IMR-90 (cell line): ENCODE data around the gene NCAPD3. TPM values are rescaled to one million over a fixed set of nuclear protein-coding genes. Genes with fewer than 3 reads are reported as not detected.
A peak's percentile ranks its signal among the peaks of the same experiment; 100 is the strongest.

Experiments used
- ATAC-seq: fragments of 200-7000 bp; cut with Tn5 transposase; 2 replicates; pipeline ENCODE4 v1.9.1; 2020; ENCODE audit warnings: low read depth, mild to moderate bottlenecking, moderate library complexity
- BruUV-seq: library from RNA; stranded (reverse); fragments of 400-500 nt; replicated peaks from 2 replicates; lab custom pipeline; 2021; lab: Mats Ljungman, UMichigan
- CTCF ChIA-PET: fragments of 300-600 bp; formaldehyde crosslinking; extraction: SDS; loops from one replicate; lab custom pipeline; 2021; ENCODE audit warnings: antibody characterized with exemption; lab: Yijun Ruan, JAX
- POLR2A ChIA-PET: fragments of 300-600 bp; sonication (Branson Sonifier 250); formaldehyde crosslinking; loops from one replicate; lab custom pipeline; 2022; ENCODE audit warnings: antibody characterized with exemption; ENCODE audit not compliant: unreplicated experiment; lab: Charles Lee
- DNase-seq: peaks from one replicate; pipeline ENCODE4 v3.0.0; 2013
- H2AFZ ChIP-seq: replicated peaks from 2 replicates; pipeline ENCODE3; 2013; ENCODE audit warnings: low read length, mild to moderate bottlenecking; ENCODE audit not compliant: poor library complexity
- H2AK5ac ChIP-seq: 2 replicates; pipeline ENCODE4 v1.6.1; 2013; ENCODE audit warnings: low read depth, low read length, inconsistent platforms
- H2AK9ac ChIP-seq: replicated peaks from 2 replicates; pipeline ENCODE3; 2013; ENCODE audit warnings: mild to moderate bottlenecking, low read depth, low read length, moderate library complexity; ENCODE audit not compliant: poor library complexity
- H2BK120ac ChIP-seq: 2 replicates; pipeline ENCODE4 v1.6.1; 2013; ENCODE audit warnings: low read depth, low read length, inconsistent platforms
- H2BK15ac ChIP-seq: 3 replicates; pipeline ENCODE4 v1.6.1; 2013; ENCODE audit warnings: low read depth, low read length, inconsistent platforms
- H2BK20ac ChIP-seq: 2 replicates; pipeline ENCODE4 v1.6.1; 2013; ENCODE audit warnings: low read depth, mild to moderate bottlenecking, inconsistent platforms, low read length, moderate library complexity
- H2BK5ac ChIP-seq: 2 replicates; pipeline ENCODE4 v1.6.1; 2013; ENCODE audit warnings: mild to moderate bottlenecking, low read depth, low read length, inconsistent platforms; ENCODE audit not compliant: poor library complexity, severe bottlenecking
- H3K14ac ChIP-seq: replicated peaks from 2 replicates; pipeline ENCODE4 v1.6.1; 2013; ENCODE audit warnings: low read depth, low read length, inconsistent platforms
- H3K18ac ChIP-seq: 2 replicates; pipeline ENCODE4 v1.6.1; 2013; ENCODE audit warnings: low read depth, low read length, control low read depth
- H3K23ac ChIP-seq: 2 replicates; pipeline ENCODE4 v1.6.1; 2013; ENCODE audit warnings: low read depth, low read length, inconsistent platforms
- H3K27ac ChIP-seq: 2 replicates; pipeline ENCODE4 v1.5.1; 2013; ENCODE audit warnings: mild to moderate bottlenecking, control low read depth, low read length; ENCODE audit not compliant: insufficient read depth
- H3K27me3 ChIP-seq: 2 replicates; pipeline ENCODE4 v1.6.1; 2013; ENCODE audit warnings: low read length; ENCODE audit not compliant: control insufficient read depth, insufficient read depth
- H3K36me3 ChIP-seq: 2 replicates; pipeline ENCODE4 v1.6.1; 2013; ENCODE audit warnings: low read length, mixed read lengths; ENCODE audit not compliant: control insufficient read depth, insufficient read depth
- H3K4ac ChIP-seq: 2 replicates; pipeline ENCODE4 v1.6.1; 2013; ENCODE audit warnings: low read depth, low read length, inconsistent platforms
- H3K4me1 ChIP-seq: 2 replicates; pipeline ENCODE4 v1.6.1; 2013; ENCODE audit warnings: low read length, mixed read lengths; ENCODE audit not compliant: control insufficient read depth, insufficient read depth
- H3K4me2 ChIP-seq: 2 replicates; pipeline ENCODE4 v1.6.1; 2013; ENCODE audit warnings: low read depth, mild to moderate bottlenecking, control low read depth, low read length, moderate library complexity
- H3K4me3 ChIP-seq: 2 replicates; pipeline ENCODE4 v1.5.1; 2013; ENCODE audit warnings: low read depth, mild to moderate bottlenecking, control low read depth, low read length, moderate library complexity; ENCODE audit not compliant: insufficient read depth
- H3K56ac ChIP-seq: 2 replicates; pipeline ENCODE4 v1.6.1; 2013; ENCODE audit warnings: low read length, inconsistent platforms; ENCODE audit not compliant: insufficient read depth; ENCODE audit errors: extremely low read depth
- H3K79me1 ChIP-seq, 2 experiments: 2 replicates each; pipeline ENCODE4 v1.6.1; 2013; ENCODE audit warnings: low read length in 2 of 2, inconsistent platforms in 1 of 2, low read depth in 1 of 2
- H3K9ac ChIP-seq: 2 replicates; pipeline ENCODE4 v1.6.1; 2013; ENCODE audit warnings: low read depth, low read length, control low read depth
- H3K9me1 ChIP-seq: 2 replicates; pipeline ENCODE4 v1.6.1; 2013; ENCODE audit warnings: low read length, inconsistent platforms; ENCODE audit not compliant: insufficient read depth
- H3K9me3 ChIP-seq: 2 replicates; pipeline ENCODE4 v1.6.1; 2013; ENCODE audit warnings: low read length; ENCODE audit not compliant: control insufficient read depth, insufficient read depth
- H4K20me1 ChIP-seq: 2 replicates; pipeline ENCODE4 v1.6.1; 2013; ENCODE audit warnings: low read length, inconsistent platforms; ENCODE audit not compliant: insufficient read depth
- H4K5ac ChIP-seq: 2 replicates; pipeline ENCODE4 v1.6.1; 2013; ENCODE audit warnings: mild to moderate bottlenecking, low read depth, low read length, control low read depth
- H4K8ac ChIP-seq, 2 experiments: 2 replicates each; pipeline ENCODE4 v1.6.1; 2013; ENCODE audit warnings: low read depth in 2 of 2, low read length in 2 of 2, control low read depth in 1 of 2, inconsistent platforms in 1 of 2
- H4K91ac ChIP-seq: 2 replicates; pipeline ENCODE4 v1.6.1; 2013; ENCODE audit warnings: low read depth, low read length, inconsistent platforms; ENCODE audit not compliant: insufficient read depth
- BHLHE40 ChIP-seq: fragments of 150-350 bp; IDR thresholded peaks from 2 replicates; pipeline ENCODE4 v1.6.1; 2016; ENCODE audit warnings: mild to moderate bottlenecking, low read depth, low read length
- CEBPB ChIP-seq: IDR thresholded peaks from 2 replicates; pipeline ENCODE4 v1.6.1; 2012; ENCODE audit warnings: low read depth, low read length, improper control_type of control experiment
- MXI1 ChIP-seq: IDR thresholded peaks from 2 replicates; pipeline ENCODE4 v1.6.1; 2012; ENCODE audit warnings: low read depth, mild to moderate bottlenecking, low read length, moderate library complexity, borderline replicate concordance
- POLR2A ChIP-seq: IDR thresholded peaks from 2 replicates; pipeline ENCODE4 v1.6.1; 2012; ENCODE audit warnings: mild to moderate bottlenecking, low read depth, low read length
- RFX5 ChIP-seq: IDR thresholded peaks from 2 replicates; pipeline ENCODE4 v1.8.0; 2012; ENCODE audit warnings: low read depth, mild to moderate bottlenecking, low read length, moderate library complexity
- WGBS, 2 experiments: methylation state at CpG; one replicate each; pipeline versions ENCODE4 v1.1.5 to v1.1.7; 2013; ENCODE audit warnings: missing lambda C conversion rate in 2 of 2; ENCODE audit not compliant: insufficient read length in 1 of 2; ENCODE audit errors: extremely low coverage in 2 of 2; 5-methylcytosine and 5-hydroxymethylcytosine counted together
- dilution Hi-C: fragments of 300-500 bp; cut with HindIII; formaldehyde crosslinking; loops from one replicate; pipeline ENCODE4 v1.14.3; 2018; ENCODE audit warnings: low sequenced_read_pairs; ENCODE audit not compliant: unreplicated experiment
- in situ Hi-C: fragments of 300-500 bp; cut with MboI; formaldehyde crosslinking; loops from 3 replicates; pipeline ENCODE4 v1.14.3; 2019; ENCODE audit warnings: low sequenced_read_pairs, inconsistent platforms, mixed read lengths
- intact Hi-C: fragments of 100-400 bp; cut with micrococcal nuclease; formaldehyde crosslinking; loops from 2 replicates; pipeline ENCODE4 v1.10.0; 2022
- polyA plus RNA-seq, 3 experiments: library from polyadenylated mRNA; depleted of rRNA; stranded (reverse); fragments of >200 nt; gene quantifications; 2 replicates each; pipeline ENCODE4 v1.2.3, GENCODE V29; 2012; ENCODE audit warnings: low replicate concordance in 1 of 3
- total RNA-seq: library from RNA; depleted of rRNA; stranded (reverse); fragments of >200 nt; gene quantifications from 2 replicates; pipeline ENCODE4 v1.2.3, GENCODE V29; 2012

Gene NCAPD3
- total and polyA plus RNA-seq, 2 of the 4 experiments (the other 2 are of a cell fraction): 18.0 to 19.2 TPM

DNA sequence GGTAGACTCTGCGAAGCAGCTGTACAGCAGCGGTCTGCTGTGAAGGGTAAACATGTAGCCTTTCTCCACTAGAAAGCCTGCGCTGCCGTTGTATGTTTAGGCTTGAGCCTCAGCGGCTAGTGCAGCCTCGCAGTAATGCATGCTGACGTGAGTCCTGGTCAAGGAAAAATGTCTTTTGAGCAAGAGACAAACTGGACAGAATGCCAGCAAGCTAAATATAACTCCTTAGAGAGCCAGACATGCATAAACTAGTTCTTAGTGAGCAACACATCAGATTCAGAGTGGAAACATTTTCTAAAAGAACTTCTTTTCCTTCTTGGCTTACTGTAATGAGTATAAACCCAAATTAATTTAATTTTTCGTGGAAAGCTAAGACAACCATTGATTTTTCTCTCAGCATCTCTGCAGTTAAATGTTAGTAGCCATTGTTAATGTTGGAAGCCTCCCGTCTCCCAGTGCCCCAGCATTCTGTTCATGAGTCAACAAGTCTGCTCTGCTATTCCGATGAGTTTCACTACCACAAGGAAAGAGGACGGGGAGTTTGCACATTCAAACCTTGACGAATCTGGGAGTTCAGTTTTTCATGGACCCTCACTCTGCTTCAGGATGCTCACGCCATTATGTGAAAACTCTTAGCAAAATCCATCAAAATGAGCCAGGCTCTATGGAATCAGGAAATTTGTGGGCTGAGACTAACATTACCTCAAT lies 103.5 kb downstream of the NCAPD3 start:
- peak overlapping the region; percentile 84 for H2BK120ac ChIP-seq
- H2AK5ac ChIP-seq: no peak overlapping the region
- no peaks in the 10 kb centered on the region for H3K9me3 ChIP-seq
- peaks cover 16% of the 10 kb centered on the region for H3K4me1 ChIP-seq
- peak overlapping the region; percentile 33; the same call in 2 of the 3 replicates for H2BK15ac ChIP-seq
- H2BK20ac ChIP-seq: peak overlapping the region; percentile 82
- peak; percentile 97 for DNase-seq
- peaks cover 27 to 39% of the 10 kb centered on the region in 2 experiments; a peak in 3 of 4 replicates for H3K79me1 ChIP-seq
- H3K14ac ChIP-seq: peak overlapping the region; percentile 78
- peak overlapping the region; percentile 85 for H3K4ac ChIP-seq
- H3K23ac ChIP-seq: peak overlapping the region; percentile 84
- intact Hi-C loops: loop anchor here (1.0 kb wide), 1 partner anchor 51 kb away; the partner anchor contains the start of gene JAM3
- H3K18ac ChIP-seq: peak overlapping the region; percentile 77
- peak overlapping the region; percentile 50 to 79; a peak in 3 of 4 replicates for H4K8ac ChIP-seq
- H3K4me2 ChIP-seq: peak overlapping the region; percentile 92
- H3K9ac ChIP-seq: peak overlapping the region; percentile 26
- dilution Hi-C loops: no loop called here
- CTCF ChIA-PET: interaction anchor here (0.7 to 1.4 kb wide), 3 partner anchors 11 to 156 kb away, joined by 4 to 11 read pairs (median 4); no protein-coding TSS in a partner anchor
- WGBS, 2 experiments: 0% methylated on average over 2 of the region's 13 CpGs; no CpG with 5 or more reads in 1 of the 2 experiments
- POLR2A ChIA-PET: interaction anchor here (0.6 to 0.7 kb wide), 2 partner anchors 48 to 81 kb away, joined by 3 read pairs; no protein-coding TSS in a partner anchor
- H3K27ac ChIP-seq: peak overlapping the region; percentile 96; the same call in 1 of the 2 replicates
- H4K20me1 ChIP-seq: 0 out of 2 replicates have a peak, but pooled peaks cover 5% of the 10 kb centered on the region
- peak overlapping the region; percentile 82; the same call in 1 of the 2 replicates for H3K56ac ChIP-seq
- H3K27me3 ChIP-seq: no peaks in the 10 kb centered on the region
- in situ Hi-C loops: no loop called here
- ATAC-seq: peak; percentile 93
- peak overlapping the region; percentile 14 for H2AK9ac ChIP-seq
- peak overlapping the region; percentile 24 for H2AFZ ChIP-seq
- peak overlapping the region; percentile 93 for H2BK5ac ChIP-seq
- peak overlapping the region; percentile 16; the same call in 1 of the 2 replicates for H3K4me3 ChIP-seq
- H3K9me1 ChIP-seq: peaks cover 7% of the 10 kb centered on the region
- TF ChIP-seq POLR2A (peak; percentile 61; the same call in 1 of the 2 replicates), CEBPB (peak; percentile 79), RFX5 (no peak), MXI1 (peak; percentile 39; the same call in 1 of the 2 replicates), BHLHE40 (peak; percentile 36; the same call in 1 of the 2 replicates)
- no TSS peak for BruUV-seq
- peak overlapping the region; percentile 65 for H4K5ac ChIP-seq
- H4K91ac ChIP-seq: peak overlapping the region; percentile 63
- no peaks in the 10 kb centered on the region for H3K36me3 ChIP-seq
